GM13976 (cell line): ENCODE data around the gene RCCD1.
"Not testable (repeated sequence)": the region's sequence is repeated elsewhere in the genome, so short reads cannot be mapped to it uniquely, and the experiment has no call there.

ENCODE experiments used
- DNase-seq: peaks from one replicate; pipeline ENCODE4 v3.0.0; 2012; ENCODE audit warnings: low spot score
- CTCF ChIP-seq: IDR thresholded peaks from 2 replicates; pipeline ENCODE4 v1.5.1; 2012; ENCODE audit warnings: borderline replicate concordance, mild to moderate bottlenecking; ENCODE audit not compliant: insufficient read depth; ENCODE audit errors: extremely low read depth, missing control alignments, control extremely low read depth
- in situ Hi-C: fragments of 300-500 bp; cut with MboI; formaldehyde crosslinking; loops from one replicate; pipeline ENCODE4 v1.12.0; 2022; ENCODE audit warnings: low sequenced_read_pairs, mixed read lengths, inconsistent platforms; ENCODE audit not compliant: unreplicated experiment

The RCCD1 gene, protein sequence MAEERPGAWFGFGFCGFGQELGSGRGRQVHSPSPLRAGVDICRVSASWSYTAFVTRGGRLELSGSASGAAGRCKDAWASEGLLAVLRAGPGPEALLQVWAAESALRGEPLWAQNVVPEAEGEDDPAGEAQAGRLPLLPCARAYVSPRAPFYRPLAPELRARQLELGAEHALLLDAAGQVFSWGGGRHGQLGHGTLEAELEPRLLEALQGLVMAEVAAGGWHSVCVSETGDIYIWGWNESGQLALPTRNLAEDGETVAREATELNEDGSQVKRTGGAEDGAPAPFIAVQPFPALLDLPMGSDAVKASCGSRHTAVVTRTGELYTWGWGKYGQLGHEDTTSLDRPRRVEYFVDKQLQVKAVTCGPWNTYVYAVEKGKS

DNA sequence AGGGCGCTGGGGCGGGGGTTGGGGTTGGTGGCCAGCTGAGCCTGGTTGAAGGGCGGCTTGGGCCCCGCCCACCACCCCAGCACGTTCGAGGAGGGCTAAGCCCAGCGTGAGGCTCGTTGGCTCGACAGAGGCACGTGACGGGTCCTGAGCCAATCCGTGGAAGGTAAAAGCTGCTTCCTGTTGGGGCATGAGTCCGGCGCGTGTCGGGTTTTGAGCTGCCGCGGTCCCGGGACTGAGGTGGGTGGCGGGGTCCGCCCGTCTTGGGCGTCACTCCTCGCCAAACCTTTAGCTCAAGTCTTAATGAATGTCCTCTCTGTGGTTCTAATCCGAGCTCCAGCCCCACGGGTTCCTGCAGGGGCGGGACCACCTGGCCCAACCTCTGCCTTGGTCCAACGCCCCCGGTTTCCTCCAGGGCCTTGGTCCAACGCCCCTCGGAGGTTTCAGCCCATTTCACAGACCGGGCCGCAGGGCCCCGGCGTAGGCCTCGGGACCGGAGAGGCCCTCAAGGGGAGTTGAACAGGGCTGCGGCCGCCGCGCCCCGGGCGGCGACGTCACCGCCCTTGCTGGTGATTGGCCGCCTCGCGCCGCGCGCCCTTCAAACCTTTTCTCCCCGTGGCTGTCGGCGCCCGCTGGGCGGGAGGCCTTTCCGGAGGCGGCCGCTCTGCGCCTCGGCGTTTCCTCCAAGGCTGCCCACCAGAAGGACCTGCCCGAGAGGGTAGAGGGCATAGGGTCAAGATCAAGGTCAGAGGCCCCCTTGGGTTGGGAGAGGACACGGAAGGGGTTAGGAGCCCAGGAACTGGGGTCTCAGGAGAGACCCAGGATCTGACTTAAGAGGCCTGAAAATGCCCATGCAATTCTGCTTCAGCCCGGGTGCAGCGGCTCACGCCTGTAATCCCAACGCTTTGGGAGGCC, at the start of gene RCCD1:
Gene RCCD1, plus strand, starts transcription at position 173 of the 912 bp plus-strand sequence. CDS start 1,851 bp downstream, outside the sequence.
- peak; percentile 100 for DNase-seq
- in situ Hi-C loops = no loop called here
- TF ChIP-seq CTCF = no peak

- DNase-seq = no peak
- no peak for TF ChIP-seq CTCF
- in situ Hi-C loops = no loop called here
These were observed 49.1 kb upstream of the RCCD1 start for GRCh38 chr15:90905306-90906180.

- TF ChIP-seq CTCF = no peak
- no peak for DNase-seq
- in situ Hi-C loops = no loop called here
These were observed 48.4 kb upstream of the RCCD1 start for GRCh38 chr15:90906181-90906849.

DNA sequence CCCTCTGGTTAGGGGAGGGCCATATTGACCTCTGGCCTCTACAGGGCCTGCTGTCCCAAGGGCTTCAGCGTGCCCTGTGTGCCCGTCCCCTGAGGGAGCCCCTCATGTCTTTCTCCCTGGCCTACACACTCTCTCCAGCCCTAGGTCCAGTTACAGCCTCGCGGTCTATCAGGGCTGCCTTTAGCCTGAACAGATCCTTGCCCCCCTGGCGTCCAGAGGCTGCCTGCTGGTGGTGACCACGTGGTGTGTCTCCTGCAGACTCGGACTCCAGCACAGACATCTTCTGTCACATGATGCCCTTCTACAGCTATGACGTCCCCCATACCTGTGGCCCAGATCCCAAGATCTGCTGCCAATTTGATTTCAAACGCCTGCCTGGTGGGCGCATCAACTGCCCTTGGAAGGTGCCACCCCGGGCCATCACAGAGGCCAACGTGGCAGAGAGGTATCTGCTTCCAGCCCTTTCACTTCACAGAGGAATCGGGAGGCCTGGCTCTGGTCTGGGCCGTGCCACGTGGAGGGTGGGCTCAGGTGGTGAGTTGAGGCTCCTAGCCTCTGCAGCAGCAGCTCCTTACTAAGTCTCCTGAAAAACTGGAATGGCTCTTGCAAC, 47.5 kb upstream of the RCCD1 start:
- no peak for DNase-seq
- TF ChIP-seq CTCF = no peak
- in situ Hi-C loops = no loop called here

DNA sequence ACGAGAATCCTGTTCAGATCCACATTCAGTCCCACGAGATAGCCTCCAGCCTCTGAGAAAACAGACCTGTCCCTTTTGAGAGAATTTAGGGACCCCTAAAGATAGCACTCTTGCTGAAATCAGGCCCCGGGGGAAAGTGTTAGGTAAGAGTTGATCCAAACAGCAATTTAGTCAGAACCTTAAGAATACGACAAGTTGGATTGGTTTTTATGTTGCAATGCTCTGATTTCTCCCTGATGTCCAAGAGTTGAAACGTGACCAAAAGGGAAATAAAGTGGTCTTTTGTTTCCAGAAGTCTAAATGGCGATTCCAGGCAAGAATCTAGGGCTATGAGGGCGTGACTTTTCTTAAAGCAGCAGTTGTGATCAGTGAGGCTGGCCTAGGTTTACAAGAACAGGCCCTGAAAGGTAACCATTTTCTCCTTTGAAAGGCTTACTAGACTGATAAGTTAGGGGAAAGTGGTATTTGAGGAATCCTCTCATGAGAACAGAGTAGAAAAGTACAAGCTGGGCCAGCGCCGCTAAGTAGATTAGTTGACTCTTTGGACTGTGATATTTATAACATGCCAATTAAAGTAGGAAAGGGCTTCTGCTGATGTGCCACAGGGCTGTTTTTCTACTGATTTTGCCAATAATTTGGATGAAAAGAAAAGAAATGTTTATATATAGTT, 46.7 kb upstream of the RCCD1 start:
- no peak for DNase-seq
- TF ChIP-seq CTCF = no peak
- in situ Hi-C loops = no loop called here

DNA sequence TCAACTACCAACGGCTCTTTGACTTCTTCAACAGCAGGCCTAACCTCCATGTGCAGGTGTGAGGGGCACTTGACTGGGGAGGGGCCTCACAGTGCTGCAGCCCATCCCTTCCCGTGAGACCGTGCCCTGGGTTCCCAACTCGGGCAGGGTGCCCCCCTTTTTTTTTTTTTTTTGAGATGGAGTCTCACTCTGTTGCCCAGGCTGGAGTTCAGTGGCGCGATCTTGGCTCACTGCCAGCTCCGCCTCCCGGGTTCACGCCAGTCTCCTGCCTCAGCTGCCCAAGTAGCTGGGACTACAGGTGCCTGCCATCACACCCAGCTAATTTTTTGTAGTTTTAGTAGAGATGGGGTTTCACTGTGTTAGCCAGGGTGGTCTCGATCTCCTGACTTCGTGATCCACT, 45.2 kb upstream of the RCCD1 start:
- in situ Hi-C loops, DNase-seq: not testable (repeated sequence)
